Activated CD4-positive, alpha-beta T cell treated with anti-CD3 and anti-CD28 coated beads, Interleukin-10, Interleukin-2, amounts not matched to agents 100 ng/mL and 50 ng/mL, durations not matched to agents 16 hours and 8 hours (primary cell): Measurements from ENCODE around the gene WASL.
A peak's percentile ranks its signal among the peaks of the same experiment; 100 is the strongest.
"Not testable (repeated sequence)": the region's sequence is repeated elsewhere in the genome, so short reads cannot be mapped to it uniquely, and the experiment has no call there.

Experiments
- DNase-seq: peaks from one replicate; pipeline ENCODE4 v3.0.0-alpha.2; 2020

WASL gene

GRCh38 chr7:123768493-123768892 is 19.7 kb upstream of the WASL start:
- DNase-seq = no peak

GRCh38 chr7:123763191-123763661 is 14.4 kb upstream of the WASL start:
- no peak for DNase-seq

GRCh38 chr7:123761729-123762128 is 12.9 kb upstream of the WASL start:
- no peak for DNase-seq

GRCh38 chr7:123757095-123757494 is 8.3 kb upstream of the WASL start:
- no peak for DNase-seq

GRCh38 chr7:123755338-123755737 is 6.5 kb upstream of the WASL start:
- no peak for DNase-seq

- DNase-seq = no peak
These were observed 5.6 kb upstream of the WASL start for GRCh38 chr7:123754271-123754871.

- DNase-seq = no peak
These were observed 3.7 kb upstream of the WASL start for GRCh38 chr7:123752534-123752933.

GRCh38 chr7:123751821-123752220 is 3.0 kb upstream of the WASL start:
- DNase-seq = no peak

GRCh38 chr7:123750389-123751230 is 1.8 kb upstream of the WASL start:
- DNase-seq = no peak

GRCh38 chr7:123749537-123749857 is 694 bp upstream of the WASL start:
- no peak for DNase-seq

GRCh38 chr7:123748171-123748733 is 551 bp downstream of the WASL start:
- DNase-seq = peak; percentile 31

- DNase-seq = peak; percentile 54
These were observed 1.1 kb downstream of the WASL start for GRCh38 chr7:123747620-123748141.

GRCh38 chr7:123746931-123747488 is 1.8 kb downstream of the WASL start:
- DNase-seq = peak; percentile 65

GRCh38 chr7:123746055-123746454 is 2.7 kb downstream of the WASL start:
- no peak for DNase-seq

GRCh38 chr7:123745437-123745836 is 3.4 kb downstream of the WASL start:
- no peak for DNase-seq

GRCh38 chr7:123744416-123744815 is 4.4 kb downstream of the WASL start:
- no peak for DNase-seq

- peak; percentile 26 for DNase-seq
These were observed 6.9 kb downstream of the WASL start for GRCh38 chr7:123741940-123742339.

GRCh38 chr7:123738808-123739207 is 10.0 kb downstream of the WASL start:
- DNase-seq = no peak

GRCh38 chr7:123738356-123738755 is 10.4 kb downstream of the WASL start:
- DNase-seq = no peak

GRCh38 chr7:123737168-123737674 is 11.6 kb downstream of the WASL start:
- DNase-seq = not testable (repeated sequence)

GRCh38 chr7:123735539-123735938 is 13.3 kb downstream of the WASL start:
- no peak for DNase-seq

- no peak for DNase-seq
These were observed 14.3 kb downstream of the WASL start for GRCh38 chr7:123734498-123734897.

- DNase-seq = no peak
These were observed 16.3 kb downstream of the WASL start for GRCh38 chr7:123732413-123733091.
